Stimulated activated CD4-positive, alpha-beta T cell treated with anti-CD3 and anti-CD28 coated beads, Interleukin-4, amount 100 ng/mL, for 4 hours (primary cell): Measurements from ENCODE around the gene ZFHX3.

Experiments
- DNase-seq, 2 experiments: peaks; one replicate each; pipeline ENCODE4 v3.0.0-alpha.2; 2020

The ZFHX3 gene

DNA sequence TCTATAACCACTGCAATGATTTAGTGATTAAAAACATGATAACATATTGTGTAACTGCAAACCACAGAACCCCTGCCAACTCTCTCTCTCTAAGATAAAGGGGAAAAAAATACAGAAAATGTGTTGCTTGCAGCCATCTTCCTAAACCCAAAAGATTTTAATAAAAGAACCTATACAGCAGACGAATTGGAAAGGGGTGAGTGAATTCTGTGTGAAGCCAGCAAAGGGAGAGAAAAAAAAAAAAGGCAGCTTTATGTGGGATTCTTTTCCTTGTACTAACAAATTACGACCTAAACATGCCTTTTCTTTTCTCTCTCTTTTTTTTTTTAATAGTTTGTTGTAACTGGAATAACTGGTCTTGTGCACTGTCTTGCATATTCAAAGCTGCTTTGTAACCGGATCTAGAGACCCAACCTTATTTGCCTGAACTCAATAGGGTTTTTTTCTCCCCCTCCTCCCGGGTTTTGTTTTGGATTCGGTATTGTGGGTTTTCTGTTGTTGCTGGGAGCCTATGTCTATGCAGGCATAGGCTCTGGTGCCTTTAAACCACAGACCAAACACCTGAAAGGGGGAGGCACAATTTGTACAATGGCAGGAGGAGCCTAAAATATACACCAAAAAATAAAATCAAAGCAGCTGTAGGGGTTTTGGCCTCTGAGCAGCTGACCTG lies 7.0 kb upstream of the ZFHX3 start:
- DNase-seq = no peak

DNA sequence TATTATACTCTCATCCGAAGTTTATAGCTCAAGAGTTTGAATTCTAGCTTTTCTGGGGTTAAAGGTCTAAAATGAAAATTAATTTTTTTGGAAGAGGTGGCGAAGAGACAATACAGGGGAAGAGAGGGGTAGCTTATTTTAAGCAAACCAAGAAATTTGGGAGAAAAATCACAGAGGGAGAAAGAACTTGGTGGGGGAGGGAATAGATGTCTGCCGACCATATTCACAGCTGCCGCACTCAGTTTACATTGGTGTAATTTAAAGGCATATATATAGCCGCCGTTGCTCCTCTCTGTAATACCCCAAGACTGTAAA lies 6.5 kb upstream of the ZFHX3 start:
- DNase-seq = no peak

DNA sequence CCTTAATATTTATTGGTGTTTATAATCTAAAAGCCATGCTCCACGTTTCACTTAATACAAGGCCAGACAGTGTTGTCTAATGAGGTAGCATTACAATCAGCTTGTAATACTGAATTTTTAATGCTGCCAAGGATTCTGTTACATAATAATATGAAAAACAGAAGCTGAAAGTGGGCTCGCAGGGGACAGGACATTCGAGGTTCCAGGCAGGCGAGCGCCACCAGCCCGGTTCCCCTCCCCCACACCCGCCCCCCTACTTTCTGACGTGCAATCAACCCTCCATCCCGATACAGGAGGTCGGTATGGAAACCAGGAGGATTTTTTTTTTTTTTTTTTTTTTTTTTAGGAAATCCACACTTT lies 6.2 kb upstream of the ZFHX3 start:
- no peak for DNase-seq

DNA sequence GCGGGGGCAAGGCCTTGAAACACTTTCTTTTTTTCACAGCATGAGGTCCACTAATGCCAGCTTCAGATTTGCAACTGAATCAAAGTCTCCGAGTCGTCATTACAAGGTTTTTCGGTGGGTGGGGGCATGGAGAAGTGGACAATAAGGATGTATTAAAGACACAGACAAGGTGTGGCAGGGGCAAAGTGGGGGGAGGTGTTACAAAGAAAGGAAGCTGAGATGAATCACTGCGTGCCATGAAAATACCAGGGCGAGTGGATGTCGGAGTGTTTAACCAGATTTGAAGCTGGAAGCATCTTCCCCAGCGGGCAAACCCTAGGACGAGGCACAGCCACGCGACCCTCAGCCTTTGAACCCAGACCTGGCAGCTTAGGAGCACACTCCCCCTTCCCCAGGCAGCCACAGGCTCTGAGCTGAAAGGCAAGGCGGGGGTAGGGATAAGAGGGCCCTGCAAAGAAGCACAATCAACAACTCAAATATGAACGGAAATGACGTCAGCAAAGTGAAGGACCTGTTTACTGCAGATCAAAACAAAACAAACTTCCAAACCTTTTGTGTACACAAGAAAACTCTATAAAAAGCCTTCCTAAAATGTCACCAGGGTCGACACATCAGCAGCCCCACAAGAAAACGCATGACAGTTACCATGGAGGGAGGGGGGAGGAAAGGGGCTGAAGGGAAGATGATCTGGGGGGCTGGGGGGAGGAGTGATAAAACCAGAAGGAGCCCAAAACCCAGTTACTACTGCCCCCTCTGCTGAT lies 5.6 kb upstream of the ZFHX3 start:
- DNase-seq = no peak

DNA sequence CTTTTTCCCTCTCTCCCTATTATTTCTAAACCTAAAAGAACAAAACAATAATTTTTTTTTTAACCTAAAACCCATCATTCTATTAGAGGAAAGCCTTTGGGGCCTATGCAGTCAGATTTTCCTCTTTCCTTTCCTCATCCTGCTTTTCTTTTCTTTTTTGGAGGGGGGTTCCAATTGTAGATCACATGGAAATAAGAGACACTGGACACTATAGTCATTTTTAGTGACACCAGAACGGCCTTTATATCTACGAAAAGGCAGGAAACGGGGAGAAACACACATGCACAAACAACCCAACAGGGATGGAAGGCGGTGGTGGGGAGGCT lies 5.1 kb upstream of the ZFHX3 start:
- DNase-seq = no peak

DNA sequence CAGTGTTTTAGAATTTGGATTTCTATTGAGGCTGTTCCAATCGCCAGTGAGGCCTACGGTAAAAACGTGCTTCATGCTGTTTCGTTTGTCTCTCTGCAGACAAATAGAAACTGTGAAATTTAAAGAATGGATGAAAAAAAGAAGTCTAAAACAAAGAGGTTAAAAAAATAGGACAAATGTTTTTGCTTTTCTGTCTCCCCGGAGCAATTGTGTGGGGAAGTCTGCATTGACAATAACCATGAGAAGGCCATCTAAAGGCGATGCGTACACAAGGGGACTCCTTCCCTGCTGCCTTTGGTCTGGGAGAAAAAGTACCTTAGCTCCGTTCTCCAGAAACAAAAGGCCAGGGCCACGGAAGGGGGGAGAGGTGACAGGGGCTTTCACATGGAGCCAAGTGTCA lies 4.6 kb upstream of the ZFHX3 start:
- no peak for DNase-seq

DNA sequence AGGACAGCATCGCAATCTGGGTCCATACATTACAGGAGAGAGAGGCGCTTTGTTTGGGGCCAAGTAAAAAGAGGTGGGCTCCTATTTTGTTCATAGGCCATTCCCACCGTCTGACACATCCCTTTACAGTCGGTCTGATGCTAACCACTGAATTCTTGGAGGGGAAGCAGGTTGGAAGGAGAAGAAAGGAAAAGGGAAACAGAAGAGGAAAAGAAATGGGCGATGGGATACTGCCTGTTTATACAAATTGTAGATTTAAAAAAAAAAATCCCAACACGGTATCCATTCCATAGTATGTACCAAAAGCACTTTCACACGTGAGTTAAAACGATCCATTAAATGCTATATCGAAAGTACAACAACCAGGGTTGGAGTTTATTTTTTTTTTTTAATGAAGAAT lies 4.0 kb upstream of the ZFHX3 start:
- DNase-seq = no peak

DNA sequence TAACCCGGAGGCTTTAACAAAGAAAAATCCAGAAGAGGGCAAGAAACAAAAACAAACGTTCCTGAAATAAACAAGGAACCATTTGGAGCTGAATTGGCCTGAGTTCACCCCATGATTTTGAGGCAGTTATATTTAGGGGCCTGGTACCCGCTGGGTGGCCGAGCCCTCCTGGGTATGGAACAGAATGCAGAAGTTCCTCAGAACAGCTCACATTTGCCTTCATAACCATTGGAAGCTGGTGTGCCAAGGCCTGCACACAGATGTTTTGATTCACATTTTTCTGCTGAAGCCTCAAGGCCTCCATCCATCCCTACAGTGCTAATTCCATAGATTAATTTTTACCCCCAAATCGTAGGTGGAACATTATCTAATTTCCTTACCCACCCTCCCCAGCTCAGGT lies 3.3 kb upstream of the ZFHX3 start:
- DNase-seq = no peak

DNA sequence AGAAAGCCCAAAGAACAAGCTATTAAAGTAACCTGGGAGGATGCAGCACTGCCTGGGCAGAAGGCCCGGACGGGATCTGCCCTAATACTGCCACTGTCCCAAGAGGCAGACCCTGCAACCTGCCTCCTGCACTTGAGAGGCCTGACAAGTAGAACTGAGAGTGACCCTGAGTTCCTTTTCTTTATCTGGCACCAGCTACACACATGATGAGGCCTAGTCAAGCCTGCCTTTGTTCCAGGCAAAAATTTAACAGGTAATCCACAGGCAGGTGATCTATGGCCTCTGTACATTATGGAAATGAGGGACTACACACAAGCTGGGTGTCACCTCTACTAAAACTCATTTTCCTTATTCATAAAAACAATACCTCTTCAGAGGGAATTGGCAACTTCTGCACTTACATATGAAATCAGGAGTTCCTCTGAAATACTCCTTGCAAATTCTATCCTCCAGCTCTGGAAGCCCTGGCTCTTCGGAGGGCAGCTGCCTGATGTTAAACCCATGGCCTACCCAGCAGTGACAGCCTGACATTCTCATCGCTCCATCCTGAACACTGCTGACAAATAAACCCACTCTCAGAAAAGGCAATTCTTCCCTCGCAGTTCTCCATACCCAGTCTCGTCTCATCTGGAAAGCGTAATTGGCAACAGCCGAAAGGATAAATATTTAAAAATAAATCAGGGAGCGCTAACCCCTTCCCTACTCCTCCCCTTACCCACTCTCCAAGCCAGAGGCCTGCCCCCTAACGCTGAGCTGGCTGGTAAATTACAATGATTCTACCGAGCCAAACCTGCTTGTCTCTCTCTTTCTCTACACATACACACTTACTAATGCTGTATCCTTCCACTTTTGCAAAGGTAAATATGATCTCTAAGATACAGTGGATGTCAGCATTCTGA lies 2.5 kb upstream of the ZFHX3 start:
- DNase-seq = no peak

DNA sequence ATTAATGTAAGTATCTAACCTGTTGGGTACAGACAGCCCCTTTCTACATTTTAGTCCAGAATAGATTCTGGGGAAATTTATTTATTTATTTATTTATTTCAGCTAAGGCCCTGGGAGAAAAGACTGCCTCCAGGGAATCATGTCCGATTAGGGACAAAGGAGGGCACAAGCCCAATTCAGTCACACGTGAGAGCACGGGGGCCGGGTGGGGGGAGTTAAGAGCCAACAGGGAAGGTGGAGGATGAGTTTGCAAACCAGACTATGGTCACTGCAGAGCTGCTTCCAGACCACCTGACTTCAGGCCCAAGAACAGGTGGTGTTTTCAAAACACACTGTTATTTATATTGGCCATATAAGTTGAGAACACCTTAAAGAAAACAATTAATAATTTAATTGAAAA lies 1.6 kb upstream of the ZFHX3 start:
- DNase-seq = no peak

DNA sequence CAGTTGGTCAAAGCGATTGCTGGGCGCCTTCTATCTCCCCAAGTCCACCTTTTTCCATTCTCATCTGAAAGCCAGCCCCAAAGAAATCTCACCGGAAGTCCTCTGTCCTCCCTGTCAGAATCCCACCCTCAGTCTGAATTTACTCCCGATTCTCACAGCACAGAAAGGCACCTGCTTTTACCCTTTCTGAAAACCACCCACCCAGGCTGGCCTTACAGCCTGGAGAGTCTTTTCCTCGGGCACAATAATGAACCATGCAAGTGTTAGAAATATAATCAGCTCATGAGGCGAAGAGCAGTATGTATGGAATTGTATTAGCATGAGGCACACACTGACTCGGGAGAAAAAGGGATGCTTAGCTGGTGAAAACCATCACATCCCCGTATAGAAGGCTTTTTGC lies 1.2 kb upstream of the ZFHX3 start:
- no peak for DNase-seq

DNA sequence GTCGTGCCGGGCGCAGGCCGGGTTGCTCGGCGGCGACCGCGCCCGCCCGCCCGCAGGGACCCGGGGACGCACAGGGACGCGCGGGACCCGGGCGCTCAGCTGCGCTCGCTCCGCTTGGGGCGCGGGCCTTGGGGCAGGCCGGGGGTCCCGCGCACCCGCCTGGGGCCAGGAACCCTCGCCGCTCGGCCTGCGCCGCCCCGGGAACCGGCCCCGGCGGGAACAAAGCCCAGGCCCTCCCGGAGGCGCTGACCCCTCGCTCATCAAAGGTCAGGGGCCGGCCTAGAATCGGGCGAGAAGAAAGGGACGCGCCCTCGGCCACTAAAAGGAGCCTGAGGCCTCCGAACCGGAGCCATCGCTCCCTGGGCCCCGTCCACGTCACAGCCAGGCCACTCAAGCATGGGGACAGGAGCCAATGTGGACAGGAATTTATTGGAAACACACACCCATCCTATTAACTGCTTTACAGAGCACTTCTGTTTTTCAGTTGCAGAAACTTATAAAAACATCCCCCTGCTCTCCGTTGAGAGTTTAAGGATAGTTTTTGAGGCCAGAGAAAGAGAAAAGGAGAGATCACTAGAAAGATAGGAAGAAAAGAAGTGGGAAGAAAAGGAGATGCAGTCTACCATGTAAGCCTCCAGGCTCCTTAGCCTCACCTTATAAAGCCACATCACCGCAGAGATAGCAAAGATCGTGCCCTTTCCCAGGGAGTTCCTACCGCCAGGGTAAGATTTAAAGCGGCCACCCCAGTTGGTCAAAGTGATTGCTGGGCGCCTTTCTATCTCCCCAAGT lies 558 bp upstream of the ZFHX3 start:
- no peak for DNase-seq

DNA sequence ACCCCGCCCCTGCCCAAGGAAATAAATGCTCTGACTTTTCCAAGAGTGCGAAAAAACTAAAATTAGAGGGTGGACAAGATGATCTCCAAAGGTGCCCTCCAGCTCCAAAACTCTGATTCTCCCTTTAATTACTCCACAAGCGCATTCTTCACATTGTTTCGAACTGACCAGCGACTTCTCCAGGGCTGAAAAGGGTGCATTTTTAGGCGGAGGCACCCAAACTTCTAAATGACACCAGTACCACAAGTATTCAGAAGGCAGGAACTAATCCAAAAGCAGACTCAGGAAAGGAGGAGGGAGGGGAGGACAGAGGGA lies 750 bp downstream of the ZFHX3 start:
- no peak for DNase-seq

DNA sequence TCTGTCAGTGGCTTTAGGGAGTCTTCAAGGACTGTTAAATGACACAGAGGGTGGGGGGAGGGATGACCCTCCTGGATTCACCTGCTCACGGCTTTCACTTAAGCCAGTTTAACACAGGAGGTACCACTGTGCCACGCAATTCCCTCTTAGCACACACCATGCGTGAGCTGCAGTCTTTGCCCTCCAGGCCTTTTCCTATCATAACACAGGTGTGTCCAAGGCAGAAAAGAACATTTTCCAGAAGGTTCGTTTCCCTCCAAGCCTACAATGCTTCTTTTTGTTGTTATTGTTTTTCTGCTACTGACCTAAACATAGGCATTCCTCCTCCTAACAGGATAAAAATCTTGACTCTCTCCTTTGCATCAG lies 1.1 kb downstream of the ZFHX3 start:
- no peak for DNase-seq

DNA sequence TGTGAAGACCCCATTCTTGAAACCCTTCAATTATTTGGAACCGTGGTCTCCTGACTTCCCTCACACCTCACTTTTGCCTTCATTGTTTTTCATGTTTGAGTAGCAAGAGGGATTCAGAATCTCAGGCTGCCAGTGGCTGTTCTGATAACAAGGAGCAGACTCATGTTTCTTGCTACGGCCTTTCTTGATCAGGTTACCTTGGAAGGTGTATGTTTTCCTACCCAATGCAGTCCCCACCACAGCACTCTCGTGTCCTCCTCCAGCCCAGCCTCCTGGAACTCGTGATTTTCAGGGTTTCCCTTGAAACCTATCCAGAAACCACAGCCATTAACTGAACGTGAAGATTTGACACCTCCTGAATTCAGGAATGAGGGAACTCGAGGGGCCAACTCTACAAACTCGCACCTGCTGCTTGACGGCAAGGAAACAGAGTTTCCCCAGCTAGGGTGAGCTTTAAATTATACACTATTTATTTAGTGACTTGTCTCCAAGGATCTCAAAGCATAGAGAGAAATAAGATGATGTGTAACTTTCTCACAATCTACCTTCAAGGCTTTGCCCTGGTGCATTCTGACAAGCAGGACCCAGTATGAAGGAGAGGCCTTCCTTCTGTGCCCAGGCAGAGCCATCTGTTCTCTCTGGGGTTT lies 1.6 kb downstream of the ZFHX3 start:
- DNase-seq = no peak

DNA sequence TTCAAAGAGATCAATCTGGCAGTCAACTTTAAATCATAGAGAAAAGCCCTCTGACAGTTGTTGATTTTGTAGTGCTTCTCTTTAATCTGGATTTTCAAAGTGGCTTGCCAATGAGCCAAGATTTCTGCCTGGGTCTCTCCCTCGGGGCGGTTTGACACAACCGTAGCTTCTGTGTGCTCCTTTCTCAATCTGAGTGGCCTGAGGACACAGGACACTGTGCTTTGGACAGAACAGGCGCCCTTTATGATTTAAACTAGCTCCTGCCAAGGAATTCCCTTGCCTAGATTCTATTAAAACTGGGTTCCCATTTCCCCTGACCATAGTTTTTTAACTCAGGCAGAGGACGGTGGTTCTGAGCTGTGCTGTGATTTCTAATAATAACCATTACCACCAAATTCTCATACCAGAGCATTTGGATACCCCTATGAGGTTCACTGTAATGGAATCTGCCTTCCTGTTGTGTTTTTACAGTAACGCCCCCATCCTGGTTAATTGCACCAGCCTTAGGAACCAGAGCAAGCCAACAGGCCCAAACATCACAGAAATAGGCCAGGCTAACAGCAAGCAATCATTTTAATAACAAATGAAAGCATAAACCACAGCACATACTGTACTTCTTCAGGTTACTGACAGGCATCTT lies 4.0 kb downstream of the ZFHX3 start:
- no peak for DNase-seq

DNA sequence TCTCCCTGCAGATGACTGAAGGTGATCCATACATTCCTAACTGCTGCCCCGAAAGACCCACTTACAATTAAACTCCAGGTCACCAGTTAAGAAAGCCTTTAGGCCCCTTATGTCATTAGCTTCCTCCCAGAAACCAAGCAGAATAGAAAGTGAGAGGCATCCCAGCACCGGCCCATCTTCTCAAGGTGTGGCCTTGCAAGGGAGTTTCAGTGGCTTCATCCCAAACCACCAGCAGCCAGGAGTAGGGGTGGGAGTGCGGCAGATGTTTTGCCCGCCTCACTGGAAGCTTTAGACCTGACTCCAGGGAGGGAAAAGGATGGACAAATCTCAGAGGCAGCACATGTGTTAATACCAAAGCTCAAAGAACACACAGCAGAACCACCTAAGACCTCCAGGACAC lies 5.1 kb downstream of the ZFHX3 start:
- DNase-seq = no peak

DNA sequence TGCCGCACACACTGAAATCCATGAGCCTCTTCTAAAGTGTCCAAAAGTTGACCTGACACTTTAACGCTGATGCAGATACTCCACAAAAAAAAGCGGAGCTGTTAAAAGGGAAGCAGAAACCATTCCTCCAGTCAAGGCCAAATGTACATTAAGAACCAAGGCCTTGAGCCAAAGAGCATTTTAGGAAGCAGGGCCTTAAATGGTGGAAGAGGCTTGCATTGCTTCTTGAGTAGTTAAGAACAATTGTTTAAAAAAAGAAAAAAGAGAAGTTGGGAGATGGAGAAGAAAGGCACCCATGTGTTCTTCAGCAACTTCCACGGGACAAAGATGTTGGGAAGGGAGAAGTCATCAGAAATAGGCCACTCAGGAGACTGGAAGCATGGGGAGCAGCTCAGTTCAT lies 6.3 kb downstream of the ZFHX3 start:
- no peak for DNase-seq

DNA sequence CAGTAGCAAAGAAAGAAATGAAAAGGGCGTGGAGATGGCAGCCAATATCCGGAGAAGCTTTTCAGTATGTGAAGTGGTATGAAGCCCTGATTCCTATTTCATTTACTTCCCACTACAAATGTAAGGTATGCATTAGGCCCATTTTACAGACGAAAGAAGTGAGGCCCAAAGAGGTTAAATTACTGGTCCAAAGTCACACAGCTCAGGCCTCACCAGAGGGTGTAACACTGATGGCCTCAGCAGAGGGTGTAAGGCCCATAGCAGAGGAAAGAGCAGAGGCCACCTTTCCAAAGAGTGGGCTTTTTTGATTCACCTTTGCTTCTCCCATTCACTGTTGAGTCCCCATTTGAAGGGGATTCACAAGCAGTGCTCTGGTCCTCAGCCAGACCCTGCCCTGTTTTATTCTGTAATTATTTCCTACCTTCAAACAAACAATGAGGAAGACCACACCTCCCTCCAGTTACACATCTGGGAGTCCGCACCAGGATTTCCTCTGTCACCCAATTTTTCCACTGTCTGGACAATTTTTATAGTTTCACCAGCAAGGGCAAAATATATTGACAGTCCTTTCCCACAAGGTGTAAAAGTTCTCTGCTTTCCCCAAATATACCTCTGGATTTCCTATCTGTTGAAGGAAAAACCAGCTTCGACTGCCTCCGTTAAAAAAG lies 7.1 kb downstream of the ZFHX3 start:
- no peak for DNase-seq

DNA sequence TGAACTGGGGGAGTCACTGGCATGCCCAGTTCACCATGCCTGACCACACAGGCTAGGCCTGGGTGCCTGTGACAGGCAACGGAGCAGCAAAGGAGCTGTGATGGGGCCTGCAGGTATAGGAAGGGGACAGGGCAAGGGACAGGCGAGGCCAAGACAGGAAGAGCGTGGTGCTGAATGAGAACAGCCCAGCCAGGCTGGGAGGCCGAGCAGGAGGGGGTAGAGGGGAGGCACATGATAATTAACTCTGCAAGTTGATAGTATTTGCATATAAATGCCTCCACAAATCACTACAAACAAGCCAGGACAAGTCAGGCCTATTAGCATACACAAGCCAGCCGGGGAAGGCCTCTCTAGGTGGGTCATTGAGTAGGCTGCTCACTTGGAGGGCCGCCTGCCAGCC lies 7.8 kb downstream of the ZFHX3 start:
- no peak for DNase-seq

DNA sequence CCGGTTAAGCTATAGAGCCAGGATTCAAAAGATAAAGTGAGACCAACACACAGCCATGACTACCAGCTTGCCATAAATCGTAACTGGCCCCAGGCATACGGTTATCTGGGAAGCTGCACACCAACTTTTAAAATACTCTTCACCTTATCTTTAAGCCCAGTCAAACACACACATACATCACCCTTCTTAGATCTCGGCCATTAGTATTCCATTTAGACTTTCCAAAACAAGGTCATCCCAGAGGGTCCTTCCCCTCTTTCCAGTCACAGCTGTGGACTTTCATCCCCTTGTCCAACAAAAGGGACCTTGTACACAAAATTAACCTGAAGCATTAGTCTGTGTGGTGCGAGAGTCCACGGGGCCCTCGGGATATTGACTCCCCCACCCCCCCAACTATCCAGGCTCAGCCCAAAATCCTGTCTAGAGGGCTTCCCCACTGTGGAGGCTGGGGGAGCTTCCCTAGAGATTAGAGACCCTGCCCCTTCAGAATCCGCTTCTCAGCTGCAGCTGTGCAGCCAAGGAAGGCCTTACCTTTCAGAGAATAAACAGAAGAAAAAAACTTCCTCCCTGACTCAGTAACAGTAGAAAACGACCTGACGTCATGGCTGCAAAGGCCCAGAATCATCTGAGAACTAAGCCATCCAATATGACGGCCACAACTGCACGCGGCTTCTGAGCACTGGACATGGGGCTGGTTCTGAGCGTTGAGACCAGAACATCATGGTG lies 9.9 kb downstream of the ZFHX3 start:
- DNase-seq = no peak
